ENCODE results near the gene KLHL29.

KLHL29 gene

DNA sequence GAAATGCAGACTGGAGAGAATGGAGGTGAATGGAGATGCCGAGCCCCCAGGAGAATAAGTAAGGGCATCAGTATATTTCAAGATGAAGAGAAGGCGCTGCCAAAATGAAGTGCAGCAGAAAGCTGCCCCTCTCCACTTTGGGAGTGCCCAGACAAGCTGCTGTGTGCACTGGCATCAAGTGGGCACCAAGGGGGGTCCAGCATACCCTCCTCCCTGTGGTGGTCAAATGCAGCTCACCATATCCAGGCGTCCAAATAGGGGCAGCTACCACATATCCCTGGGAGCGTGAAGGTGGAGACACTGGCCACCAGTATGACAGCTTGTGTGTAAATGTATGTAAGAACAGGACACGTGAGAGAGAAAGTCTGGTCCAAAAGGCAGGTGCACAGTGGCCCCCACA is 236.6 kb downstream of the KLHL29 start:
- no peak for FAIRE-seq

DNA sequence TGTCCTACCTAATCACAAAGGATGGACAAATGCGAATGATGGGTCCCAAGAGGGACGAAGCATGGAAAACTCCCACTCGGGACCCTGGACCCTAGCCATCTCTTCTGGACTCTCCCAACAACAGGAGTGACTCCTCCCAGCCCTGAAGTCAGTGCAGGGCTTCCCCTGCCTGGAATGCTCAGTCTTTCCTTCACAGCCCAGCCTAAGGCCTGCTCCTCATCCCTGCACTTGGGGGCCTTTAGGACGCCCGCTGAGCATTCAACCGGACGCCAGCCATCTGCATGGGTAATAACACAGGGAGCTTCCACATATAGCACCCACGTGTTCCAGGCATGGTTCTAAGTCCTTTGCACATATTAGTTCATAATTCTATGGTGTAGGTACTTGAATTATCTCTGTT is 237.5 kb downstream of the KLHL29 start:
- FAIRE-seq, result no peak

DNA sequence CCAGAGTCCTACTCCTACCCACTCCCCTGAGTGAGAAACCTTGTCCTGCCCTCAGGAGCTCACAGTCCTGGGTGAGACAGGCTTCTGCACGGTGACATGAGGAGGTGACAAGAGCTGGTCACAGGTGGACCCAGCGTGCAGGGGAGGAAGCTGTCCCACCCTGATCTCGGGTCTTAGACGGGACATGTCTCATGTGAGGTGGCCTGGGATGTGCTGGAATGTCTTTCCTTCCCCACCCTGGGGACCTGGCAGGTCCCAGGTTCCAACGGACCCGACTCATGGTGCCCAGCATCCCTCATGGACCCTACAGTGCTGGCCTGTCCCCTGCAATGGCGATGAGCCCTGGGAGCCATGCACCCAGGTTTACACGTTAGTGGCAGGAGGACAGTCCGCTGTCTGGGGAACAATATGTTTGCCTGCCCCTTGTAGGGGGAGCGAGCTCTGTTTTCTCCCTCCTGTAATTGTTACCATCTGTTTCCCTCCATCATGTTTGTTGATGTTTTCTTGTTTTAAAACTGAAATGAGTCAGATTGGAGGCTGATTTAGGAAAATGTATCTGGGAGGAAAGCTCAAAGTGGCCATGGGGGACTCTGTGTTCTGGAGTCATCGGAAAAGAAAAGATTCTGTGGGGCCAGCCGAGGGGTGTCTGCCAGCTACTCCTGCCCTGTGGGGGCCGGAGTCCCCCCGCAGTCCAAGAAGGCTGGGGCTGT is 238.1 kb downstream of the KLHL29 start:
- FAIRE-seq, result peak; percentile 23

DNA sequence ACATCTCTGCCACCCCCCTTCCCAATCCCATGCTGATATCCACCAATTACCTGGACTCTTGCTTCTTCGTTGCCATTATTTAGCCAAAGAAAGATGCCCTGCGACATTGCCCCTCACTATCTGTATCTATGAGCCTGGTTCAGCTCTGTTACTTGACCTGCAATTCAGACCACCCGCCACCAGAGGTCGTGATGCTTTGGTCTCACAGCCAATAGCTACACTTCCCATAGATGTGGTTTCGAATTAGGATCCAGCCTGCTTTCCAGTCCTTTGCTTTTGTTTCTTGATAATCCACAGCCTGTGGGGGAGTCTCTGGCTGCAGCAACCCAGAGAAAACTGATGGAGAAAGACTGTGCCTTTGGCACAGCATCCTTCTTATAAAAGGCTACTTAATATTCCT is 239.4 kb downstream of the KLHL29 start:
- no peak for FAIRE-seq

DNA sequence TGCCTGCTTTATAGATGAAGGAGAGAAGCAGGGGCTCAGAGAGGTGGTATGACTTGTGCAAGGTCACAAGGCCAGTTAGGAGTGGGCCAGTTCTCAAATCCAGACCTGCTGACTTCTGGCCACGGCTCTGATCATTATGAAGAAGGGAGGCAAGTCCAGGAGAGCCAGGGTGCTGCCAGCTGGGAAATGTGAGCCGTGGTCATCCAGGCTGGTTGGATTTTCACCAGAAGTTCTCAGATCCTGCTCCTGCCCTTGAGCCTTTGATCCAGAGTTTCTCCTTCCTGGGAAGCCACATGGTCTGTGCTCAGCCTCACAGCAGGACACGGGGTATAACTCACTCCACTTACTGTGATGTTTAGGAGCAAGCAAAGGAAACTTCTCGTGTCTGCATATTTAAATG is 239.9 kb downstream of the KLHL29 start:
- no peak for FAIRE-seq

DNA sequence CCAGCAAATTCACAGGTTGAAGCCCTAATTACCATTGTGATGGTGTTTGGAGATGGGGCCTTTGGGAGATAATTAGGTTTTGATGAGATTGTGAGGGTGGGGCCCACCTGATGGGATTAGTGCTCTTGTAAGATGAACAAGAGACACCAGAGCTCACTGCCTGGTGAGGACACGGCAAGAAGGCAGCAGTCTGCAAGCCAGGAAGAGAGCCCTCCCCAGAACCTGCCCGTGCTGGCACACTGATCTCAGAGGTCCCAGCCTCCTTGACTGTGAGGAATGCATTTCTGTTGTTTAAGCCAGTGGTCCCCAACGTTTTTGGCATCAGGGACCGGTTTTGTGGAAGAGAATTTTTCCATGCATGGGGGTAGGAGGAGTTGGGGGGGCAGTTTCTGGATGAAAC is 240.7 kb downstream of the KLHL29 start:
- no peak for FAIRE-seq

DNA sequence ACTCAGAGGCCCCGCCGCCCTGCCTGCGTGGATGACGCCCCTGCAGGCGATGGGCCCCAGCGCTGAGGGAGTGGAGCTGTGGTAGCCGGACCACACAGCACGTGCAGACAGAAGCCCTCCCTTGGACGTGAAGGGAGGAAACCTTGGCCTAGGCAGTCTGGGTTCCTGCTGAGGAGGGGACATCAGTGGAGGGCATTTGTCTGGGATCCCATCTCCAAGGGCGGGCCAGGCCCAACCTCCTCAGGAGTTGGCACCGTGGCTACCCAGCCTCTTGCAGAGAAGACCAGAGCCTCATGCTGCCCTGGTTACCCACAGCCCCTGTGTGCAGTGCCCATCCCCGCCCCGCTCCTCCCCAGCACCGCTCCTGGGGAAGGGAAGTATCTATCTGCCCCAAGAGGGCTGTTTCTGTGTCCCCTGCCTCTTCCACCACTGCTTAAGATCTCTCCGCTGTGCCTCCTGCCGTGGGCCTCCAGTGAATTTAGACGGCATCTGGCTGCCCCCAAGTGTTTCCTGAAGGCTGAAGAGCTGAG is 241.8 kb downstream of the KLHL29 start:
- FAIRE-seq, result no peak

DNA sequence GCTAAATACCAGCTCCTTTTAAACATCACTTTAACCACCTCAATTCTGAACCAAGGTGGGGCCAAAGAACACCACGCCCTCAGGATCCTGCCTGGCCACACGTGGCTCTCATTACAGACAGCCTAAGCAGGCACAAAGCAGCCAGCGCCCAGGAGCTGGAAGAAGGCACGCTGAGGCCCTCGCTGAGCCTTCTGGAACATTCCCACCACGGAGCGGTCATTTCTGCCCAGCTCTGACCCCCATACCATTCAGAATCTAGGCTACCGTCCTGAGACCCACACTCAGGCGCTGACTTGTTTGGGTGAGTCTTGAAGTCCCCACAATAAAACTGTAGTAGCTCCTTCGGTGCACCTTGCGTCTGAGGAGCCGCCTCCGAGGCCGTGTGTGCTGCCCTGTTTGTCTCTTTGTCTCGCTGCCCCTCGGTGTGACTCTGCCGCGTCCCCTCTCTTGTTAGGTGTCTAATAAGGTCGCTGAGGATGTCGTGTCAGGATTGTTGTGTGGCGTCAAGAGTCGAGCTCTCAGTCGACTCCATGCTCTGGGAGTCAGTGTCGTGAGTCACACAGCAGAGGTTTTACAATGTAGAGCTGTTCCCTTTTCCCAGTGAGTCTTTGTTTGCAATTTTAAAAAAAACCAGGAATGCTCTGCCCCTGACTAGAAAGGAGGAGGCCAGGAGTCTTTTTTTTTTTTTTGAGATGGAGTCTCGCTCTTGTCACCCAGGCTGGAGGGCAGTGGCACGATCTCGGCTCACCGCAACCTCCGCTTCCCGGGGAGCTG is 242.4 kb downstream of the KLHL29 start:
- FAIRE-seq, result no peak

DNA sequence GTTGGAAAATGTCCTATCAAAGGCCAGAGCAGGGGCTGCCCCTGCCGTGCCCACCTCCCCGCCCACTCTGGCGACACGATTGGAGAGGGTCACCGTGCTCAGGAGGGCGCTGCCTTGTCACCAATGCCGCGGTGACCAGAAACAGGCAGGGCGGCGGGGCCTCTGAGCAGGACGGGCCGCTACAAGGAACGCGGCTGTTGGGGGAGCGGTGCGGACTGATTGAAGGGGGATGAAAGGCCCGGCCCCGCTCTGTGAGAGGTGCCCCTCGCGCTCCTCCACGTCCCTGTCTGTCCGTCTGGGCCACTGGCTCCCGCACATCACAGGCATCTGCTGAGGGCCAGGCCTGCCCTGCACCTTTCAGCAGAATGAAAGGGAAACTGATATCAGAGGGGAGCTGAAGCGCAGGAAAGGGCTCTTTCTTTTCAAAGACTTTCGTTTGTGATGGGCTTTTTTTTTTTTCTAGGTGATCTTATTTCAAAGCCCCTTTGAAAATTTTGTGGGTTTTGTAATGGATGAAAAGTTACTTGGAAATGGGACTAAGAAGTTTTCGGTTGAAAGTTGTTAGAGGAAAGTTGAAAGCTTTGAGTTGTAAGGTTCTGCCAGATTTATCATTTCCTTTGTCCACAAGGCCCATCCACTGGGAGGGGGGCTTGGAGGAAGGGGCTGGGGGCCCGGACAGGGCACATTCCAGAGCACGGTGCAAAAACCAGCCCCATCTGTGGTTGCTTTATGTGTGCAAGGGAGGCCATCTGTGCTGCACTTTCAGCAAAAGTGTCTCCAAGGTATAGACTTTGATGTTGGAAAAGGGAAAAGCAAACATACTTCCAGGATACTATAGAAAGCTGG is 244.2 kb downstream of the KLHL29 start:
- no peak for FAIRE-seq

DNA sequence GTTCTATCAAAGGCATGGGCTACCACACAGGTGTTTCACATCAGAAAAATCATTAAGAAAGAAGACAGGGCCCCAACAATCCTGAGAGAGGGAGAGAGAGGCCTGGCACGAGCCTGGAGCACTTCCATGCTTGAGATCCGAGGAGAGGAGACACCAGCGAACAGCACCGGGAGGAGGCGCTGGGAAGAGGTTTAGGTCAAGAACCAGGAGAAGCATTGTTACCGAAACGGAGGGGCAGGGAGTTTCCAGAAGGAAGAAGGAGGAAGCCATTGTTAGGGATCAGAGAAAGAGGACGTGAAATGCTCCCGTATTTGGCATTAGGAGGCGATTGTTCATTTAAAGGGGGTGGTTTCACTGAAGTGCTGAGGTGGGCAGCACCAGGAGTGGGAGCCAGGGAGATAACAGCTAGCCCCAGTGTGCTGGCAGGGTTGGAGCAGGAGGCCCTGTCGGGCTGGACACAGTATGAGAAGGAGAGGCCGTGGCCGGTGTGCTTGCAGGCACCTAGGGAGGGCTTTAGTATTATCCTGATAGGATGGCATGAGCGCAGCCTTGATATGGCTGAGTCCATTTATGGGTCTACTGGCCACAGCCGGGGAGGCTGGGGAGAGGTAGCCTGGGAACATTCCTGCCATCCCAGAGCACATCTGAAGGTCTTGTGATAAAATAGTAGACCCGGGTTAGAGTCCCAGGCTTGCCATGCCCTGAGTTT is 244.9 kb downstream of the KLHL29 start:
- FAIRE-seq, result no peak

DNA sequence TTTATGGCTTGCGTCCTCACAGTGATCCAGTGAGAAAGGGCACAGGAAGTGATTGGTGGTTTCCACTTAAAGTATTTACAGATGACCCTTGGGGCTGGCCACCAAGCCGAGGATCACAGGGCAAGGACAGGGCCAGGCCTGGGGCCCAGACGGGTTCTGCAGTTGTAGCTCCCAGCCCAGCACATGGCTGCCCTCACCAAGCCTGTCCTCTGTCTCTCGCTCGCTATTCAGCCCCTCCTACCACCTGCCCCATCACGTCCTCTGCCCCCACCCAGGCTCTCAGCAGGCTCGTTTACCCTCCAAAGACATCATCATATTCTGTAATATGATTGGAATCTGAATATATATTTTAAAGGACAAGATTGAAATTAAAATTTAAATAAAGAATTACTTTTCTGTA is 246.0 kb downstream of the KLHL29 start:
- no peak for FAIRE-seq

DNA sequence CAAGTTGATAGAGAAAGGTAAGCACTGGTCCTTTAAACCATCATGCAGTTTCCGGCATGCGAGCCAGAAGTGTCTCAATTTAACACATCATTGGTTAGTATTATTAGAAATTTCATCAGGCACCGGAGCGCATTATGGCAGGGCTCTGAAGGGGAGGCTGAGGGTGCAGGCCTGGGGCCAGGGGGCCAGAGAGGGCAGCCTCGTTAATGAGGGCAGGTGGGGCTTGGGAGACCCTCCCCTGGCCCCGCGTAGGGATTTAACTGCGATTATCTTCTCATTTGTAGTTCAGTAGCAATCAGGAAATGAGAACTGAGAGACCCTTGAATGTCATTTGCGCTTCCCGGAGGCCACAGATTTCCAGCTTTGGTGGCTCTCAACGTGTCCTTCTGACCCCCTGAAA is 246.4 kb downstream of the KLHL29 start:
- FAIRE-seq, result no peak

DNA sequence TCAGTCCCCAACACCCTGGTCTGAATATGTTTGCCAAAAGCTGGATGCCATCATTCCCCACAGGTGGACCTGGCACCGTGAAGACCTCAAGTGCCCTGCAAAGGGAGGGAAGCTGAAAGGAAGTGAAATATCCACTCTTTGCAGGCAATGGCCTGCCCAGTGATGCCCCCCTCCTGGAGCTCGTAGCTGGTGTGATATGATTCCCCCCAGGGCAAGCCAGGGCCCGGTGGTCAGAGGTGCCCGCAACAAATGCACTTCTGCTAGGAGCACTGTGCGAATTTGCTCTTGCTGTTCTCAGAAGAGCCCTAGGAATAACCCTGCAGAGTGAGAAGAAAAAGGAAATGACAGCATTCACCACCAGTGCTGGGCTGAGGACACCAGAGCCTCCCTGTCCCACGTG is 247.4 kb downstream of the KLHL29 start:
- FAIRE-seq, result no peak

DNA sequence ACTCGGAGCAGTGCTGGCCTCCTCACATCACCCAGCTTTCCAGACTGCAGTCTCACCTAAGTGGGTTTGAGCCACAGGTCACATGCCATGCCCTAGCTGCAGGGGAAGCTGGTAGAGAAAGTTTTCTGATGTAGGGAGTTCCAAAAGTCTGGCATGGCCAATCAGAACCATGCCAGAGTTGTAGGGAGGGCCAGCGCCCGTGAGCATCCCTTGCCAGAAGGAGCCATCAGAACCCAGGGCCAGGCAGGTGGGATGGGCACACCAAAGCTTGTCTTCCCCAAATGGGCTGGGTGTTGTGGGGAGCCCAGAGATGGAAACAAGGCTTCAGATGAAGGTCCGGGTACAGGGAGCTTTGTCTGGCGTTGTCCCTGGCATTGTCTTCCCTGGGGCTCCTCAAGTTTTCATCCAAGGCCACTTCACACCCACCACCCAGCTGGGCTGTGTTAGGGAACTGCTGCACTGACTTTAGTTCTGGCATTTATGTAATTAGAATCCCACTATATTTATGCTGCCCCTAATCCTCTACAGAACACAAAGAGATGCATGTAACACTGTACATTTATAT is 247.9 kb downstream of the KLHL29 start:
- no peak for FAIRE-seq

DNA sequence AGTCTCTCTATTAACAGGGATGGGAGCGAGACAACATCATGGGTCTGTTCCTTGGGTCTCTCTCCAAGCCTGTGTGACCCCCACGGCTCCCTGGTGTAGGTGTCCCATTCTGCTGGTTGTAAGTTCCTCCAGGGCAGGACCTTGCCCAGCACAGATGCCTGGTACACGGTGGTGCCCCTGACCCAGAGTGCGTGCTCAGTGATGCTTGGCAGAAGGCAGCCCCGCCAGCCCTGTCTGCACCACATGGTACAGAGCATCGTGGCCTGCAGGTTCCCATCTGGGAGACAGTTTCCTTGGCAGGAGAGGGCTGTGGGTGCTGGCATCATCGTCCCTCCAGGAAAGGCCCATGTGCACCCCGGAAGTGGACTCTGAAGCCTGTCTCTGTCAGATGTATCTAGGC is 249.0 kb downstream of the KLHL29 start:
- FAIRE-seq, result no peak

DNA sequence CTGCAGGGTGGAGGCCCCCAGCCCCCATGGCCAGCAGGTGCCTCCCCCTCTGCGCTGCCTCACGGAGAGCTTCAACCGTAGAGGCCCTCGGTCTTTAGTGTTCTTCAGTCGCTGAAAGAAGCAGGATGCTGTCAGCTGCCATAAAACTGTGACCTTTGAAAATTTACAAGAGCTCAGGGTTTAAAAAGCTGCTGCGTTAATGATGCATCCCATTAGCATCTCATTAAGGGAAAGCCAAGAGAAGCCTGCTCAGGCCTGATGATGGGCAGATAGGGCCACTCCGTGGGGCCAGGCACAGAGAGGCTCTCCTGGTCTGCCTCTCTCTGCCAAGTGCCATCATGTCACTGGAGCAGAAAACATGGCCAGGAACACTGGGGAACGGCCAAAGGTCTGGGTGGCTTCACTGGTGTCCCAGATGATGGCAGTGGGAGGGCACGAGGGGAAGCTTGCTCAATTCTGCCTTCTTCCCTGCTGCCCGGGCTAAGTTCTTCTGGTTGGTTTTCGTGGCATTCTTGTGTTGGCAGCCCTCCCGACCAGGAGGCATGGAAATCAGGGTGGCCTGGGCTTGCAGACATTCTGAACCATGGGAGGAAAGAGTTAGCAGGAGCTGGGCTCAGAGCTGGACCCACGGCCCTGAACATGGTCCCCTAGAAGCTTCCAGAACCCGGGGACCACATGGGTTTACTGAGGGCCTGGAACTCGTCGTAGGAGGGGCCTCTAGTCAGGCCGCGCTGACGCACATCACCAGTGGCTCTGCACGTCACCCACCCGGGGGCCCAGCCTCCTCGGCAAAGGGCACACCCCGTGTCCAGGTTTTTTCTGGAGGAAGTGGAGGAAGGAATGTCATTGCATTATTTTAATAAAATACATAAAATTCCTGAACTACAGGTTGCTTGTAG is 250.7 kb downstream of the KLHL29 start:
- FAIRE-seq, result no peak

DNA sequence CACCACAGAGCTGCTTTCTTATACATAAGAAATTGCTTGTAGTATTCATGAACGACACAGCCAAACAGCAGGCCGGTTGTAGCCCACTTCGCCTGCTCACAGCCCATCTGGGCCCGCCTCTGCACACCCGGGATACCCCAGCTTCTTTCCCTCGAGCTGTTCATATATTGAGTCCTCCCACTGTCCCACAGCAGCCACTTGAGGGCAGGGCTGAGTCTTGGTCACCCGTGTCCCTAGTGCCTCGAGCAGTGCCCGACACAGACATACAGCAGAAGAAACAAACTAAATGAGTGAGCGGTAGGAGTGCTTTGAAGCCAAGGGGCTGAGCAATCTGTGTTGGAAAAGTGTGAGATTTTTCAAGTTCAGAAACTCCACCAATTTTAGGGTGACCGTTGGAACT is 251.4 kb downstream of the KLHL29 start:
- no peak for FAIRE-seq

DNA sequence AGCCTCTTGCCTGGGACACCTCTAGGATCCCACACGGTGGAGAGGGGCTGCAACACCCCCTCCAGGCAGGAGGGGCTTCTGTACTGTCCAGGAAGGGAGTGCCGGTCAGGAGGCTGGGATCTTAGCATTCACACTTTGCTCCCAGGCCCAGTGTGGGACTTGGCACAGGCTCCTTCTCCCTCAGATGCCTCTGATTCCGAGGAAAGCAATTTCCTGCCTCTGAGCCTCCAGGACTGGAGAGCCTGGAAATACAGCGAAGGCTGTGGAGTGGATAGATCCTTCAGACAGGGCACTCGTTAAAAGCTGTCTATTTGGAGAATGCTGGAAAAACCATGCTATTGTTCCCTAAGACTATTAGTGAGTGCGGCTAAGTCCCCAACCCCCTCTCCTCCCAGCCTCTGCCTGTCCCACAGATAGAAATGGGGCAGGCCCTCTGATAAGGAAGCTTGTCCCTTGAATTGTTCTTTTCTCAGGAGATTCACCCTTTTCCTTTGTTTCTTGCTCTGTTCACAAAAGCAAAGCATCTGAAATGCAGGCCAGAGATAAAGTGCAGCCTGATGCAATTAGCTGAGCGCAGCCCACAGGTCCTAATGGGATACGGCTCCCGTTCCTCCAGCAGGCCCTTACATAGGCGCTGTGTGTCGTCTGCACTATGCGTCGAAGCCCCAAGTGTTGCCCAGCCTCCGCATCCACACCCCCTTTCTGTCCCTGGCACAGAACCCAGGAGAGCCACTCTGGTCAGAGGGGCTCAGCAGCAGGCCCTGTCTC is 252.2 kb downstream of the KLHL29 start:
- FAIRE-seq, result no peak

DNA sequence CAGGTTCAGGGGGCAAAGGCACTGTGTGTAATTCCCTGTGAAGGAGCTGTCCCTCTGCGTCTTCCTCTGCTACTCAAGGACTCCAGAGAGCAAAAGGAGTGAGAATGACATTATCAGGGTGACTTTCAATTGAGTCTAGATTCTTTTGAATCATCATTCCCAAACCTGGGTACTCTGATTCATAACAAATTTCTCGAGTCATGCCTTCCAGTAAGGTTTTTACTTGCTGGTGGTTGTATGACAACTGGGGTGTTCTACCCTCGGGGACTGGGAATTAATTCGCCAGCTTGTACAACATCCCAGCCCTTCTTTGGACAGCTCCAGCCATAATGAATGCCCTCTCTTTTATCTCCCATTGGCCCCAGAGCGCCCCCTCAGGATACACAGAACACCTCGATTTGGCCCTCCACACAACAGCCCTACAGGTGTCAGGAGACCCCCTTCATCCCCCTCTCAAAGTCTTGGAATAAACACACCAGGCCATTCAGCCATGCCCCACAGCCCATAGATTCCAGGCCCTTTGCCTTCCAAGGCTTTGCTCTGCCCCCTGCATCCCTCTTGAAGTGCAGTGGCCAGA is 254.5 kb downstream of the KLHL29 start:
- no peak for FAIRE-seq

DNA sequence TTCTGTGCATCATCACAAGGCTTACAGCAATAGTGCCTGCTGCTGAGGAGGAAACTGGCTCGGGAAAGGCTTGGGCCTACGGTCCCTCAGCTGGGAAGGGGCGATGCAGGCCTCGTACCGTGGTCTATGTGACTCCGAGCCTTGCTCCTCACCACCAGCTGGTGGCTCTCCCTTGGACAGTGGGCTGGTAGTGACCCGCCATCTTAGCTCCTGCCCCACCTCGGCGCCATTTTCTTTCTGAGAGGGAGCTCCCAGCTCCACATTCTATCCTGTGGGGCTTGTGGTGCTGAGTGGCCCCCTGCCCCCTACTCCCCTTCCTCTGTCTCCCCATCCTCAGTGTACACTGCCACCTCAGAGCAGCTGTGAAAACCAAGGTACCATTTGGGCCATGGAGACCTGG is 255.7 kb downstream of the KLHL29 start:
- FAIRE-seq, result no peak
